GM12878 (cell line): Measurements from ENCODE around the gene GTF3A. TPM values are rescaled to one million over a fixed set of nuclear protein-coding genes. Genes with fewer than 3 reads are reported as not detected.

Experiments used
- ATAC-seq: fragments of 200-7000 bp; cut with Tn5 transposase; 3 replicates; pipeline ENCODE4 v1.9.1; 2020; ENCODE audit warnings: mild to moderate bottlenecking, moderate library complexity
- BruUV-seq: library from RNA; stranded (reverse); fragments of 400-500 nt; replicated peaks from 2 replicates; lab custom pipeline; 2021; lab: Mats Ljungman, UMichigan
- CTCF ChIA-PET: fragments of 300-600 bp; sonication (Branson Sonifier 250); formaldehyde crosslinking; extraction: SDS; loops from one replicate; lab custom pipeline; 2021; ENCODE audit warnings: inconsistent platforms; lab: Yijun Ruan, JAX
- POLR2A ChIA-PET: fragments of 350-600 bp; formaldehyde crosslinking; extraction: SDS; loops from one replicate; lab custom pipeline; 2021; ENCODE audit warnings: inconsistent platforms; lab: Charles Lee
- RAD21 ChIA-PET: fragments of 300-600 bp; sonication (Branson Sonifier 250); formaldehyde crosslinking; loops from one replicate; lab custom pipeline; 2023; ENCODE audit warnings: antibody characterized with exemption; ENCODE audit not compliant: unreplicated experiment; lab: Charles Lee
- SMC1A ChIA-PET: fragments of 300-600 bp; sonication (Branson Sonifier 250); formaldehyde crosslinking; loops from one replicate; lab custom pipeline; 2023; ENCODE audit not compliant: unreplicated experiment, uncharacterized antibody; lab: Charles Lee
- DNase-seq: peaks from one replicate; pipeline ENCODE4 v3.0.0-alpha.2; 2011; ENCODE audit warnings: low read depth, low spot score
- FAIRE-seq: peaks from 3 replicates; lab custom pipeline; 2011; peaks lifted over from hg19 to GRCh38; lab: Jason Lieb, UNC
- H2AFZ ChIP-seq: 2 replicates; pipeline ENCODE4 v1.6.0; 2011; ENCODE audit warnings: low read depth, low read length, control low read depth; ENCODE audit not compliant: control insufficient read depth
- H3K27ac ChIP-seq: 2 replicates; pipeline ENCODE4 v1.5.1; 2011; ENCODE audit warnings: control low read depth; ENCODE audit not compliant: control insufficient read depth, insufficient read depth
- H3K27me3 ChIP-seq, 2 experiments: replicated peaks in 1 of 2; 2 replicates each; pipeline versions ENCODE4 v1.6.0 to v1.6.1; 2011; ENCODE audit warnings: low read length in 1 of 2; ENCODE audit not compliant: control insufficient read depth in 2 of 2, insufficient read depth in 2 of 2
- H3K36me3 ChIP-seq, 2 experiments: 2 replicates each; pipeline ENCODE4 v1.5.1; 2011; ENCODE audit warnings: low read length in 1 of 2; ENCODE audit not compliant: control insufficient read depth in 2 of 2, insufficient read depth in 2 of 2
- H3K4me1 ChIP-seq: 2 replicates; pipeline ENCODE4 v1.6.1; 2011; ENCODE audit warnings: mild to moderate bottlenecking, low read length, moderate library complexity, mixed read lengths; ENCODE audit not compliant: control insufficient read depth, insufficient read depth
- H3K4me2 ChIP-seq: 2 replicates; pipeline ENCODE4 v1.6.0; 2011; ENCODE audit warnings: control low read depth; ENCODE audit not compliant: control insufficient read depth, insufficient read depth
- H3K4me3 ChIP-seq: fragments of 200-600 bp; sonication (generic); 2 replicates; pipeline ENCODE4 v1.5.1; 2016
- H3K79me2 ChIP-seq: 2 replicates; pipeline ENCODE4 v1.6.0; 2011; ENCODE audit warnings: low read length; ENCODE audit not compliant: control insufficient read depth, insufficient read depth
- H3K9ac ChIP-seq: 2 replicates; pipeline ENCODE4 v1.8.0; 2011; ENCODE audit warnings: low read length, control low read depth, mixed read lengths; ENCODE audit not compliant: control insufficient read depth, insufficient read depth
- H3K9me3 ChIP-seq: replicated peaks from 3 replicates; pipeline ENCODE4 v1.5.1; 2011; ENCODE audit warnings: mild to moderate bottlenecking, low read length; ENCODE audit not compliant: control insufficient read depth, insufficient read depth
- H4K20me1 ChIP-seq: 2 replicates; pipeline ENCODE4 v1.6.0; 2011; ENCODE audit not compliant: control insufficient read depth, insufficient read depth
- E2F8 ChIP-seq: fragments of 450-650 bp; IDR thresholded peaks from 2 replicates; pipeline ENCODE4 v1.6.1; 2018; ENCODE audit warnings: mild to moderate bottlenecking, low read depth, moderate library complexity; ENCODE audit not compliant: partially characterized antibody
- ESRRA ChIP-seq: IDR thresholded peaks from 2 replicates; pipeline ENCODE4 v1.6.1; 2012; ENCODE audit warnings: mild to moderate bottlenecking, low read length, improper control_type of control experiment
- POLR2AphosphoS2 ChIP-seq: IDR thresholded peaks from 2 replicates; pipeline ENCODE4 v1.6.1; 2011; ENCODE audit warnings: low read depth, mild to moderate bottlenecking, low read length, improper control_type of control experiment, moderate library complexity
- RUNX3 ChIP-seq: IDR thresholded peaks from 2 replicates; pipeline ENCODE4 v1.6.1; 2012; ENCODE audit warnings: low read length, inconsistent platforms
- WGBS: methylation state at CpG from one replicate; pipeline ENCODE4 v1.1.6; 2016; ENCODE audit warnings: low lambda C conversion rate; ENCODE audit not compliant: insufficient replicate concordance, insufficient coverage; ENCODE audit errors: missing lambda C conversion rate; 5-methylcytosine and 5-hydroxymethylcytosine counted together
- in situ Hi-C: fragments of 300-500 bp; cut with MboI; formaldehyde crosslinking; loops from 9 replicates; pipeline ENCODE4 v1.14.3; 2018; ENCODE audit warnings: mixed read lengths
- intact Hi-C: fragments of 100-400 bp; cut with micrococcal nuclease; formaldehyde crosslinking; loops from one replicate; pipeline ENCODE4 v1.14.2; 2022; ENCODE audit not compliant: unreplicated experiment
- polyA plus RNA-seq, 11 experiments: library from polyadenylated mRNA; depleted of rRNA in 4 of 11; unstranded in 6 of 11; stranded (reverse) in 5 of 11; fragments of >200 nt; fragmentation: Nextera tagmentation in 4 of 11; fragmentation: Illumina TruSeq in 1 of 11; extraction: Ambion mirVana in 4 of 11; extraction: Trizol in 1 of 11; gene quantifications; 1 replicate in 1 of 11; 2 replicates in 10 of 11; pipeline versions ENCODE4 v1.2.1 to v1.2.3, GENCODE V29; 2011 to 2016; ENCODE audit warnings: inconsistent platforms in 2 of 11, missing spikeins in 2 of 11, low read depth in 1 of 11
- total RNA-seq, 4 experiments: library from RNA; depleted of rRNA in 3 of 4; stranded (reverse); fragments of >200 nt in 3 of 4; fragmentation: Illumina TruSeq in 1 of 4; extraction: Trizol in 1 of 4; gene quantifications; 2 replicates each; pipeline versions ENCODE4 v1.2.1 to v1.2.3, GENCODE V29; 2013 to 2021

GTF3A gene
- total and polyA plus RNA-seq, 10 of the 15 experiments (the other 5 are each of a cell fraction or from before 2014, with no cell fraction given) = 74.2 to 524 (median 216) TPM

DNA sequence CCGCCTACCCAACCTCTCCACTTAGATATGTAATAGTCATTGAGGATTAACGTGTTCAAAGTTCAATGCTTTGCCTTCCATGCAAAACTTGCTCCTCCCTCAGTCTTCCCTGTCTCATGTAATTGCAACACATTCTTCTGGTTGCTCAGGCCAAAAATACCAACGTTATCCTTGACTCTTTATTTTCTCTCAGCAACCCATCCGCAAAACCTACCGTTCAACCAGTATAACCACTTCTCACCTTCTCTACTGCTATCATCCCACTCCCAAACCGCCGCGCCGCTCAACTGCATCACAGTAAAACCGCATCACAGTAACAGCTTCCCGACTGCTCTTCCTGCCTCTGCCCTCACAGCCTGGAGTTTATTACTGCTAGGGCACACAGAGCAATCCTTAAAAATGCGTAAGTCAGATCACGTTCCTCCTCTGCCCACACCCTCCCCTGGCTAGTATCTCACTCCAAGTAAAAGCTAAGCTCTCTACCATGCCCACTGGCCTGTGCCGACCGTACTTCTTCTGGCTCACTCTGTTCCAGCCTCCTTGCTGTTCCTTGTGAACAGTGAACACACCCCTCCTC, 17.7 kb downstream of the GTF3A start:
- in situ Hi-C loops = no loop called here
- no peak for FAIRE-seq

More for the DNA sequence above, 17.7 kb downstream of the GTF3A start:
- Histone ChIP-seq H2AFZ (no peak overlapping the region), H3K4me3 (no peak overlapping the region), H3K79me2 (peaks cover 4% of the 10 kb centered on the region), H3K4me1 (peaks cover 4% of the 10 kb centered on the region; the same call in 1 of the 2 replicates), H3K27me3 (no peaks in the 10 kb centered on the region), H3K9ac (no peak overlapping the region; the same call in 1 of the 2 replicates), H3K4me2 (no peak overlapping the region), H3K36me3 (peaks cover 0 to 5% of the 10 kb centered on the region in 2 experiments; a peak in 2 of 4 replicates), H3K27ac (no peak overlapping the region), H3K9me3 (no peaks in the 10 kb centered on the region), H4K20me1 (no peaks in the 10 kb centered on the region)
- TF ChIP-seq RUNX3 (0 out of 2 replicates have a peak, but pooled peaks have one; percentile 13), POLR2AphosphoS2 (no peak), E2F8 (no peak), ESRRA (no peak)
- ChIA-PET CTCF (no interaction called here), POLR2A (interaction anchor here (0.5 kb wide), 1 partner anchor 469 kb away, joined by 3 read pairs; no protein-coding TSS in a partner anchor), SMC1A (interaction anchor here (1.3 kb wide), 1 partner anchor 14 kb away, joined by 4 read pairs; no protein-coding TSS in a partner anchor), RAD21 (interaction anchor here (0.9 to 1.8 kb wide), 2 partner anchors 16 to 384 kb away, joined by 3 to 6 read pairs; no protein-coding TSS in a partner anchor)
- 77% methylated on average over 15 of the region's 15 CpGs for WGBS
- DNase-seq = no peak
- BruUV-seq = no TSS peak
- no peak for ATAC-seq
- intact Hi-C loops = no loop called here
